HCT116 (cell line): ENCODE data around the gene RBM15B.

Source experiments
- EZH2phosphoT487 ChIP-seq: fragments of 200-600 bp; IDR thresholded peaks from 2 replicates; pipeline ENCODE4 v1.6.1; 2018; ENCODE audit warnings: antibody characterized with exemption, borderline replicate concordance
- POLR2A ChIP-seq: IDR thresholded peaks from 2 replicates; pipeline ENCODE4 v1.7.0; 2011; ENCODE audit warnings: borderline replicate concordance; ENCODE audit not compliant: insufficient read depth, insufficient read length; ENCODE audit errors: extremely low read depth
- POLR2AphosphoS5 ChIP-seq: IDR thresholded peaks from 2 replicates; pipeline ENCODE4 v1.6.1; 2011; ENCODE audit warnings: mild to moderate bottlenecking, low read depth, low read length, moderate library complexity
- RAD21 ChIP-seq: IDR thresholded peaks from 2 replicates; pipeline ENCODE4 v1.6.1; 2012; ENCODE audit warnings: low read depth, mild to moderate bottlenecking
- ZNF274 ChIP-seq: fragments of 200-500 bp; sonication (Bioruptor generic); IDR thresholded peaks from 2 replicates; pipeline ENCODE4 v1.6.1; 2014; ENCODE audit warnings: mild to moderate bottlenecking, low read depth, low read length, inconsistent platforms
- TF ChIP-seq, protein P1 (sequence below), 3 experiments: fragments of 200-600 bp in 1 of 3; sonication (generic) in 1 of 3; IDR thresholded peaks in 2 of 3; conservative IDR thresholded peaks in 1 of 3; 2 replicates each; pipeline ENCODE4 v1.5.1; 2012 to 2017; ENCODE audit warnings: low read depth in 2 of 3, low read length in 2 of 3, antibody characterized with exemption in 1 of 3, borderline replicate concordance in 1 of 3, control low read depth in 1 of 3, mild to moderate bottlenecking in 1 of 3, mixed read lengths in 1 of 3, mixed run types in 1 of 3, moderate library complexity in 1 of 3; ENCODE audit not compliant: insufficient read depth in 1 of 3
- TF ChIP-seq, protein P2 (sequence below): IDR thresholded peaks from 2 replicates; pipeline ENCODE4 v1.6.1; 2012
- TF ChIP-seq, protein P3 (sequence below): IDR thresholded peaks from 2 replicates; pipeline ENCODE4 v1.6.1; 2012
- TF ChIP-seq, protein P4 (sequence below): IDR thresholded peaks from 2 replicates; pipeline ENCODE4 v1.6.1; 2012; ENCODE audit warnings: low read depth

DNA sequence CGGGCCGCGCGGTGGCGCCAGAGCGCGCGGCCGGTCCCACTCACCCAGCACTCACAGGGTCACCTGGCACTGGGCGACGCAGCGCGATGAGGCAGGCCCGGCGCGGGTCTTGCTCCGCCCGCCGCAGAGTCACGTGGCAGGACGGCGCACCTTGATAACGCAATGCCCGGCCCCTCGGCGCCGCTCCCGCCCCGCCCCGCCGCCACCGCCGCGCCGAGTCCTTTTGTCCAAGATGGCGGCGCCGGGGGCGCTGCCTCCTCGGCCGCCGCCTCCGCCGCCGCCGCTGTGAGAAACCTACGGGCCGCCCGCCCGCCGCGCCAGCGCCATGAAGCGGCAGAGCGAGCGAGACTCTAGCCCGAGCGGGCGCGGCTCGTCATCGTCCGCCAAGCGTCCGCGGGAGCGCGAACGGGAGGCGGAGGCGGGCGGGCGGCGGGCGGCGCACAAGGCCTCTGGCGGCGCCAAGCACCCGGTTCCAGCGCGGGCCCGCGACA lies at the start of gene RBM15B:
- TF ChIP-seq, protein P1, sequence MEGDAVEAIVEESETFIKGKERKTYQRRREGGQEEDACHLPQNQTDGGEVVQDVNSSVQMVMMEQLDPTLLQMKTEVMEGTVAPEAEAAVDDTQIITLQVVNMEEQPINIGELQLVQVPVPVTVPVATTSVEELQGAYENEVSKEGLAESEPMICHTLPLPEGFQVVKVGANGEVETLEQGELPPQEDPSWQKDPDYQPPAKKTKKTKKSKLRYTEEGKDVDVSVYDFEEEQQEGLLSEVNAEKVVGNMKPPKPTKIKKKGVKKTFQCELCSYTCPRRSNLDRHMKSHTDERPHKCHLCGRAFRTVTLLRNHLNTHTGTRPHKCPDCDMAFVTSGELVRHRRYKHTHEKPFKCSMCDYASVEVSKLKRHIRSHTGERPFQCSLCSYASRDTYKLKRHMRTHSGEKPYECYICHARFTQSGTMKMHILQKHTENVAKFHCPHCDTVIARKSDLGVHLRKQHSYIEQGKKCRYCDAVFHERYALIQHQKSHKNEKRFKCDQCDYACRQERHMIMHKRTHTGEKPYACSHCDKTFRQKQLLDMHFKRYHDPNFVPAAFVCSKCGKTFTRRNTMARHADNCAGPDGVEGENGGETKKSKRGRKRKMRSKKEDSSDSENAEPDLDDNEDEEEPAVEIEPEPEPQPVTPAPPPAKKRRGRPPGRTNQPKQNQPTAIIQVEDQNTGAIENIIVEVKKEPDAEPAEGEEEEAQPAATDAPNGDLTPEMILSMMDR (IDR thresholded peaks at IDR 0.05 in 2 of 3, conservative IDR thresholded peaks at IDR 0.05 in 1 of 3; ENCODE audit: borderline replicate concordance in 1 of 3, insufficient read depth in 1 of 3, low read depth in 2 of 3, low read length in 2 of 3): peak in 1 of 3 experiments; percentile 84; a peak in 2 of 6 replicates
- TF ChIP-seq RAD21 (no peak), EZH2phosphoT487 (no peak), POLR2A (no peak), POLR2AphosphoS5 (peak; percentile 65), ZNF274 (no peak)
- TF ChIP-seq, protein P2, sequence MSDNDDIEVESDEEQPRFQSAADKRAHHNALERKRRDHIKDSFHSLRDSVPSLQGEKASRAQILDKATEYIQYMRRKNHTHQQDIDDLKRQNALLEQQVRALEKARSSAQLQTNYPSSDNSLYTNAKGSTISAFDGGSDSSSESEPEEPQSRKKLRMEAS: no peak
- TF ChIP-seq, protein P3, sequence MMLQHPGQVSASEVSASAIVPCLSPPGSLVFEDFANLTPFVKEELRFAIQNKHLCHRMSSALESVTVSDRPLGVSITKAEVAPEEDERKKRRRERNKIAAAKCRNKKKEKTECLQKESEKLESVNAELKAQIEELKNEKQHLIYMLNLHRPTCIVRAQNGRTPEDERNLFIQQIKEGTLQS: no peak
- TF ChIP-seq, protein P4, sequence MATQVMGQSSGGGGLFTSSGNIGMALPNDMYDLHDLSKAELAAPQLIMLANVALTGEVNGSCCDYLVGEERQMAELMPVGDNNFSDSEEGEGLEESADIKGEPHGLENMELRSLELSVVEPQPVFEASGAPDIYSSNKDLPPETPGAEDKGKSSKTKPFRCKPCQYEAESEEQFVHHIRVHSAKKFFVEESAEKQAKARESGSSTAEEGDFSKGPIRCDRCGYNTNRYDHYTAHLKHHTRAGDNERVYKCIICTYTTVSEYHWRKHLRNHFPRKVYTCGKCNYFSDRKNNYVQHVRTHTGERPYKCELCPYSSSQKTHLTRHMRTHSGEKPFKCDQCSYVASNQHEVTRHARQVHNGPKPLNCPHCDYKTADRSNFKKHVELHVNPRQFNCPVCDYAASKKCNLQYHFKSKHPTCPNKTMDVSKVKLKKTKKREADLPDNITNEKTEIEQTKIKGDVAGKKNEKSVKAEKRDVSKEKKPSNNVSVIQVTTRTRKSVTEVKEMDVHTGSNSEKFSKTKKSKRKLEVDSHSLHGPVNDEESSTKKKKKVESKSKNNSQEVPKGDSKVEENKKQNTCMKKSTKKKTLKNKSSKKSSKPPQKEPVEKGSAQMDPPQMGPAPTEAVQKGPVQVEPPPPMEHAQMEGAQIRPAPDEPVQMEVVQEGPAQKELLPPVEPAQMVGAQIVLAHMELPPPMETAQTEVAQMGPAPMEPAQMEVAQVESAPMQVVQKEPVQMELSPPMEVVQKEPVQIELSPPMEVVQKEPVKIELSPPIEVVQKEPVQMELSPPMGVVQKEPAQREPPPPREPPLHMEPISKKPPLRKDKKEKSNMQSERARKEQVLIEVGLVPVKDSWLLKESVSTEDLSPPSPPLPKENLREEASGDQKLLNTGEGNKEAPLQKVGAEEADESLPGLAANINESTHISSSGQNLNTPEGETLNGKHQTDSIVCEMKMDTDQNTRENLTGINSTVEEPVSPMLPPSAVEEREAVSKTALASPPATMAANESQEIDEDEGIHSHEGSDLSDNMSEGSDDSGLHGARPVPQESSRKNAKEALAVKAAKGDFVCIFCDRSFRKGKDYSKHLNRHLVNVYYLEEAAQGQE: no peak
